Activated CD4-positive, CD25-positive, alpha-beta regulatory T cell treated with anti-CD3 and anti-CD28 coated beads, Interleukin-2, amount 50 U/mL, for 16 hours (primary cell): ENCODE measurements around the gene PAN3.

Experiments used
- DNase-seq: peaks from one replicate; pipeline ENCODE4 v3.0.0-alpha.2; 2020; ENCODE audit warnings: low read depth, low spot score

PAN3 gene

GRCh38 chr13:28337166-28338005, 199.0 kb downstream of the PAN3 start:
- no peak for DNase-seq

GRCh38 chr13:28338006-28338574, 199.7 kb downstream of the PAN3 start:
- DNase-seq = no peak

- DNase-seq = no peak
Observed at GRCh38 chr13:28338742-28339141, 200.4 kb downstream of the PAN3 start.

- DNase-seq = no peak
Observed at GRCh38 chr13:28339419-28339818, 201.1 kb downstream of the PAN3 start.

GRCh38 chr13:28340272-28340793, 202.0 kb downstream of the PAN3 start:
- DNase-seq = no peak

- DNase-seq = no peak
Observed at GRCh38 chr13:28342251-28342650, 203.9 kb downstream of the PAN3 start.

- no peak for DNase-seq
Observed at GRCh38 chr13:28344163-28344562, 205.8 kb downstream of the PAN3 start.
